ENCODE data around the gene SLC12A8. TPM values are rescaled to one million over a fixed set of nuclear protein-coding genes. Genes with fewer than 3 reads are reported as not detected.

Gene SLC12A8
- total and polyA plus RNA-seq, 2 experiments from 2014 or later: 3.1 to 3.4 TPM

DNA sequence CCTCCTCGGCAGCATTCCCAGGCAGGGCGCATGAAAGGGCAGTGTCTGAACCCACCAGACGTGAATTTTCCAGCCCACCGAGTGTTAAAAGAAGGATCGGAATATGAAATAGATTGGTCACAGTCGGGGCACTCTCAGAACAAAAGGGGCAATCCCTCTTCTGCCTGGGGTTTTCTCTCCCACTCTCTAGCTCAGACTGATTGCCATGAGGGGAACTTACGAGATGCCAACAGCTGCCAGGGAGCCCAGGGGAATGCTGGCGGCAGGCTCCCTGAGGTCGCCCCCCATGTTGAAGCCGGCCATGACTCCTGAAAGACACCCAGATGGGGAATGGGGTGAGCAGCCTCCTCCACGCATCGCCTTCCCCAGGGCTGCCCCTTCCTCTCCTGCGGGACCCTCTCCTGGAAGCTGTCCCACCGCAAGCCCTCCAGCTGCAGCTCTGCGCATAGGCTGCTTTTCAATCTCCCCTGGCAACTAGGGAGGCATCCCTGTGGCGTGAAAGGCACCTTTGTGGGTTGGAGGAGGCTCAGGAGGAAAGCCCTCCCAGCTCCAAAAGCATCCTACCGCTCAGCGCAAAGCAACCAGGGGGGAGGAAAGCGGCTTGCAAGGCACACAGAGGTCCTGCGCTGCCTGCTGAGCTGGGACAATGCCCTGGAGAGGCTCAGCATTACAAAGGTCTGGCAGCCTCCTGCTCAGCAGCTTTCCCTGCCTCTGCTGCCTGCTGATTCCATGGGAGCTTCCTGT, 92.0 kb downstream of the SLC12A8 start:
- TF ChIP-seq, protein P1, sequence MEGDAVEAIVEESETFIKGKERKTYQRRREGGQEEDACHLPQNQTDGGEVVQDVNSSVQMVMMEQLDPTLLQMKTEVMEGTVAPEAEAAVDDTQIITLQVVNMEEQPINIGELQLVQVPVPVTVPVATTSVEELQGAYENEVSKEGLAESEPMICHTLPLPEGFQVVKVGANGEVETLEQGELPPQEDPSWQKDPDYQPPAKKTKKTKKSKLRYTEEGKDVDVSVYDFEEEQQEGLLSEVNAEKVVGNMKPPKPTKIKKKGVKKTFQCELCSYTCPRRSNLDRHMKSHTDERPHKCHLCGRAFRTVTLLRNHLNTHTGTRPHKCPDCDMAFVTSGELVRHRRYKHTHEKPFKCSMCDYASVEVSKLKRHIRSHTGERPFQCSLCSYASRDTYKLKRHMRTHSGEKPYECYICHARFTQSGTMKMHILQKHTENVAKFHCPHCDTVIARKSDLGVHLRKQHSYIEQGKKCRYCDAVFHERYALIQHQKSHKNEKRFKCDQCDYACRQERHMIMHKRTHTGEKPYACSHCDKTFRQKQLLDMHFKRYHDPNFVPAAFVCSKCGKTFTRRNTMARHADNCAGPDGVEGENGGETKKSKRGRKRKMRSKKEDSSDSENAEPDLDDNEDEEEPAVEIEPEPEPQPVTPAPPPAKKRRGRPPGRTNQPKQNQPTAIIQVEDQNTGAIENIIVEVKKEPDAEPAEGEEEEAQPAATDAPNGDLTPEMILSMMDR (IDR thresholded peaks at IDR 0.05; ENCODE audit: low read depth, low read length): no peak
- H3K9me3 ChIP-seq (ENCODE audit: low read depth): no peaks in the 10 kb centered on the region
- peaks cover 7% of the 10 kb centered on the region for H3K27me3 ChIP-seq
- H3K4me3 ChIP-seq: no peak overlapping the region
- H3K4me1 ChIP-seq (ENCODE audit: low read depth): peaks cover 6% of the 10 kb centered on the region
- peak in 1 of 2 donors; percentile 63 for DNase-seq (ENCODE audit: low read depth in 1 of 2, low spot score in 1 of 2)
- no peaks in the 10 kb centered on the region for H3K36me3 ChIP-seq
- H3K27ac ChIP-seq: no peak overlapping the region

DNA sequence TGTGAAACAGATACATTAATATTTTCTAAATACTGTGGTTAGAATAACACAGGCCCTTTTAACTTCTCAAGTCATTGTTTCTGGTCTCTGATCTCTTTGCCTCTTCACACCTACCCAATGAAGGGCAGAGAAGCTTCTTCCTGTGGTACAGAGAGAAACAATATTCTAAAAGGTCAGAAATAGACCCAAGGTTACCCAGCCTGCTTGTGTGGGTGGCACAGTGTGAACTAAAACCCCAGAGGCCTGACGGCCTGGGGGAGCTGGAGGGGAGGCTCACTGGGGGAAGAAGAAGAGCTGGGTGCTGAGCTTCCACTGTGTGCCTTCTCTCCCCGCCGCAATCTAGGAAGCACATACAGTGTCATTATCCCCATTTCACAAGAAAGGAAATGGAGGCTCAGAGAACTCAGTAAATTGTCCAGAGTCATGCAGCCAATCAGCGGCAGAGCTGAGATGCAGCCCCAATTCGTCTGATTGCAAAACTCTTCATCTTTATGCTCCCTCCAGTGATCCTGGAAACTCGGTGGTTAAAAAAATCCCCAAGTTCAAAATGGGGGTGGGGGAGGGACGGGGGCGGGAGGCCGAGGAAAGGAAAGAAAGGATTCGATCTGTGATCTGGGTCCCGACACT, 92.7 kb downstream of the SLC12A8 start:
- peak in 1 of 2 donors; percentile 82 for DNase-seq (ENCODE audit: low read depth in 1 of 2, low spot score in 1 of 2)
- Histone ChIP-seq H3K36me3 (no peaks in the 10 kb centered on the region), H3K4me1 (ENCODE audit: low read depth) (peaks cover 9% of the 10 kb centered on the region), H3K4me3 (no peak overlapping the region), H3K9me3 (ENCODE audit: low read depth) (no peaks in the 10 kb centered on the region), H3K27ac (no peak overlapping the region), H3K27me3 (peaks cover 7% of the 10 kb centered on the region)
- TF ChIP-seq, protein P1 (IDR thresholded peaks at IDR 0.05; ENCODE audit: low read depth, low read length): no peak

DNA sequence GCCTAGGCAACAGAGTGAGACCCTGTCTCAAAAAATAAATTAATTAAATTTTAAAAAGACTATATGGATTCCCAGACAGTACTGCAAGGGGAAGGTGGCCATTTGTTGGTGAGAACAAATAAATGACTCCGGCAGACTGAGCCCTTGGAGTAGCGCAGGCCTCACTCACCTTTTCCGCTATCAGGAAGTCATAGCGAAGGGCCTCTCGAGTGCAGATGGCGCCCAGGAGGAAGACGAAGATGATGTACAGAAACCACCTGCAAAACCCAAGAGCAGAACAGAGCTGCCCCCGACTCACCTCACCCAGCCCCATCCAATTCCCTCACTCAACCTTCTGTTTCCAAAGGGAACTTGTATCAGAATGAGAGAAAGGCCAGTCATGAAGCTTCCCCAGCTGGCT, 93.9 kb downstream of the SLC12A8 start:
- DNase-seq (ENCODE audit: low read depth in 1 of 2, low spot score in 1 of 2): no peak
- Histone ChIP-seq H3K36me3 (no peaks in the 10 kb centered on the region), H3K4me3 (no peak overlapping the region), H3K9me3 (ENCODE audit: low read depth) (no peaks in the 10 kb centered on the region), H3K4me1 (ENCODE audit: low read depth) (peaks cover 9% of the 10 kb centered on the region), H3K27ac (no peak overlapping the region), H3K27me3 (peaks cover 7% of the 10 kb centered on the region)
- TF ChIP-seq, protein P1 (IDR thresholded peaks at IDR 0.05; ENCODE audit: low read depth, low read length): no peak

DNA sequence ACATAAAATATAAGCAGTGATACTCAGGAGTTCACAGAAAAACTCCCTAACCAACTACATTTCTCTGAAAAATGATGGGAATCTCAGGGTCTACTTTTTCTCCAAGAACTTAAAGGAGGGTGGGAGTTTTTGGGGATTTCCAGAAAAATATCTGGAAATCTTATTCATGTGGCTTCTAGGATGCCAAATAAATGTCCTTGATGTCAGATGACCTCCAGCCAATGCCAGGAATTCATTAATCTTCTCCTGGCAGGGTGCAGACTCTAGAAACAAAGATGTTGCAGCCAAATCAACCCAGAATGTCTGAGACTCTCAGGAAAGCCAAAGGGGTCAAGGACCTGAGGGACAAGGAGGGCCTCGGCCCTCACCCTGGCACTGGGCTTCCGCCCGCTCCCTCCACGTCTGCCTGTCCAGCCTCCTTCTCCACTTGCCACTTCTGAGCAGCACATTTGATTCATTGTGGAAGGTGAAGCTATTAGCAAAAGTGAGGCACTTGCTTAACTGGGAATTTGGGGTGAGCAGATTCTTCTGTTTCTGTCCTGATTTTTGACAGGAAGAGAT, 94.8 kb downstream of the SLC12A8 start:
- Histone ChIP-seq H3K4me3 (no peak overlapping the region), H3K4me1 (ENCODE audit: low read depth) (peaks cover 9% of the 10 kb centered on the region), H3K36me3 (no peaks in the 10 kb centered on the region), H3K27me3 (peaks cover 7% of the 10 kb centered on the region), H3K9me3 (ENCODE audit: low read depth) (no peaks in the 10 kb centered on the region), H3K27ac (no peak overlapping the region)
- TF ChIP-seq, protein P1 (IDR thresholded peaks at IDR 0.05; ENCODE audit: low read depth, low read length): no peak
- DNase-seq (ENCODE audit: low read depth in 1 of 2, low spot score in 1 of 2): no peak

DNA sequence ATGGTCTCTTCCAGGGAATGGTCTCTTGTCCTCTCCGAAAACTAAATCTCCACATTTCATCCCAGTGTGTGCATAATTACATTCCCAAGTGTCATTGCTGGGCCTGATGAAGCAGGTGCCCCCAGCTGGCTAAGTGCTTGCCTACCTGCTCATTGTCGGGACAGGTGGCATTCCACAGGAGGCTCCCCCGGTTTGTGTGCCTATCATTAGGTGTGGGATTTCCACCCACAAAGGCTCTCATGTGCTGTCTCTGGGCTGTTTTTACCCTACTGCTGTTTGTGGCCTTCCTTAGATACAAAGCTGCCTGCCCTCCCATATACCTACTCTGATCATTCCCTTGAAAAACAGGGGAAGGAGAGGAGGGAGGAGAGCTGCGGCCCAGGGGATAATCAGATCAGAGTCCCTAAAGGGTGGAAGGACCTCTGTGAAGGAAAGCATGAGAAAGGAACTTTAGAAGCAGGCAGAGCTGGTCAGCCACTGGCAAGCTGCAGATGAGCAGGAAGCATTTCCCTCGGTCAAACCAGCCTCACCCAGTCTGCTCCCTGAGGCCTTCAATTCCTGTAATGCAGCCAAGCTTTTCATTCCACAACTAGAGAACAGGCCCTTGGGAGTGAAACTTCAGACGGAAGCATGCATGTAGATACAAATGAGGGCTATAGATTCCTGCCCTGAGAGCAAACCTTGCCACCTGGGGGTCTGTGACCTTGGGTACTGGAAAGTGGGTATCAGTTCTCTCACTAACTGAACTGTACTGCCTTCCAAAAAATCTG, 96.1 kb downstream of the SLC12A8 start:
- H3K4me1 ChIP-seq (ENCODE audit: low read depth): peaks cover 9% of the 10 kb centered on the region
- H3K27me3 ChIP-seq: peaks cover 7% of the 10 kb centered on the region
- TF ChIP-seq, protein P1 (IDR thresholded peaks at IDR 0.05; ENCODE audit: low read depth, low read length): no peak
- DNase-seq (ENCODE audit: low read depth in 1 of 2, low spot score in 1 of 2): peak; percentile 26 to 88
- H3K4me3 ChIP-seq: no peak overlapping the region
- H3K9me3 ChIP-seq (ENCODE audit: low read depth): no peaks in the 10 kb centered on the region
- no peaks in the 10 kb centered on the region for H3K36me3 ChIP-seq
- peak overlapping the region; percentile 72 for H3K27ac ChIP-seq

Measured in cardiac muscle cell (in vitro differentiated cells and primary cell).